ELR (cell line): Measurements from ENCODE around the gene SREBF1.
A peak's percentile ranks its signal among the peaks of the same experiment; 100 is the strongest.
"Not testable (repeated sequence)": the region's sequence is repeated elsewhere in the genome, so short reads cannot be mapped to it uniquely, and the experiment has no call there.

Experiments
- DNase-seq: peaks from one replicate; pipeline ENCODE4 v3.0.0-alpha.2; 2015; ENCODE audit warnings: low read depth

Gene SREBF1

DNA sequence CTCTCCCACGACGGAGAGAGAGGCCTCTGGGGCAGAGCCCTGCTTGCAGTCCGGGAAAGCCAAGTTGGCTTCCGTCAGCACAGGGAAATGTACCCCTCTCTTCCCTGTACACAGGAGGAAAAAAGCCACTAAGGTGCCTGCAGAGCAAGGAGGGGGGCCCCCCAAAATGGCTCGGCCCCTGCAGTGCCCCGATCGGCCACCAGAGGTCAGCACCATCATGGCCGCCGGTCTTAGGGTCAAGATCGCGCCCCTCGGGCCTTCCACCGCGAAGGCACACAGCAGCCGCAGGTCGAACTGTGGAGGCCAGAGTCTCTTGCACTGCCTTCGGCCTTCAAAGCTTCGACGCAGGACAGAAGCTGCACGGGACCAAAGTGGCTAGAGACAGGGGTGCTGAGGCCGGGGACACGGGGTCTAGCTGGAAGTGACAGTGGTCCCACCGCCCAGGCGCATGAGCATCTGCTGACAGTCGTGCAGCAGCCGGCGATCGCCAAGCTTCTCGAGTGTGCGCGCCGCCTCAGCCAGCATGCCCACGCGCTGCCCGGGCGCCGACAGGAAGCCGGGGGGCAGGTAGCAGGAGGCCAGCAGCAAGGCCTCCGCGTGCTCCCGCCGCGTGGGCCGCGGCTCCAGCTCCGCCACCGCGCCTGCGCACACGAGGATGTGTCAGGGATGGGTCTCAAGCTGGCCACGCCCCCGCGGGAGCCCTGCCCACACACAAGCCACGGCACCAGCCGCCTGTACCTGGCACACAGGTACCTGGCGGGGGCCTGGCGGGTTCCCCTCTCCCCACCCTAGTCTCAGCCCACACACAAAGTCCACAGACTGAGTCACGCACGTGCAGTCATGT, 24.4 kb downstream of the SREBF1 start:
- peak; percentile 62 for DNase-seq

DNA sequence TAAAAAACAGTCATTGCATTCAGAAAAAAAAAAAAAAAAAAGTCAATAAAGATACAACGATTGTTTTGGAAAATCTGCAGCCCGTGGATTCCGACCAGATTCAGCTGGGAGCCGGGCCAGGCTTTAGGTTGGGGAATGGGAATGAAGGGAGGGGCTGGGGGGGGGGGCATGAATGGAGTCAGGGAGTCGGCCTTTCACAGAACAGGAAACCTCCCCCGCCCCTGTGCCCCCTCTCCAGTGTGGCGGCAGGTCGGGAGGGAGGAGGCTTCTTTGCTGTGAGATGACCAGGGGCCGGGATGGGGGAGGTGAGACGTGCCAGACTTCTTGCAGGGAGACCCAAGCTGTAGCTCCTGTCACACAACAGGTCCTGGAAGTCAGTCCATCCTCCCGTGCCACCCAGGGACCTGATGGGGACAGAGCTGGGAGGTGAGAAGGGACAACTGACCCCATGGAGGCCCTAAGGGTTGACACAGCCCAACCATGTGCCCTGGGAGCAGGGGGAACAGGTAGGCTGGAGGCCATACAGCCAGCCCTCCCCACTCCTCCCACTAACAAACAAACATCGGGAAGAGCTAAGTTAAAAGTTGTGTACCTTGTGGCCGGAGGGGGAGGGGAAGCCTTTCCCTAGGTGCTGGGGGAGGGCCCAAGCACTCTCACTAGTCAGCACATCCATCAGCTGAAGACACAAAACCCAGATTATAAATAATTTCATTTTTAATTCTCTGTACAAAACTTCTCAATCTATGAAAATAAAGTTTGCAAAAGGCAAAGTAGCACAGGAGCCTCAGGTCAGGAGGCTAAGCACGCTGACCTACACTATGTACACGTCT, 25.2 kb downstream of the SREBF1 start:
- DNase-seq: no peak

DNA sequence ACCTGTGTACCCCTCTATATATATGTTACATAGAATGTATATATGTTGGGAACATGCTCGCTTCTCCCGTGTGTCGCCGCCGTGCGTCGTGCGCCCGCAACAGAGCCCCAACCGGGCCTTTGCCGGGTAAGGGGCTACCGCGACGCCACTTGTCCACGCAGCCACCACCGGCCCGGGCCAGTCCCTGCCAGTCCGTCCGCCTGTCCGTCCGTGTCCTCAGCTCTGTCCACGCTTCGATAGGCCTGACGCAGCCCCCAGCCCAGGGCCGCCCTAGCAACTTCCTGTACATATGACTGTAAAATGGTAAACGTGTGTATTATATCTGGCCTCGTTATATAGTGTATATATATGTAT, 25.9 kb downstream of the SREBF1 start:
- DNase-seq: no peak

GRCh38 chr17:17810084-17810894, 26.5 kb downstream of the SREBF1 start:
- DNase-seq: peak; percentile 22

GRCh38 chr17:17809531-17810083, 27.2 kb downstream of the SREBF1 start:
- no peak for DNase-seq

- no peak for DNase-seq
Observed at GRCh38 chr17:17808706-17809432, 27.9 kb downstream of the SREBF1 start.

GRCh38 chr17:17808200-17808599, 28.6 kb downstream of the SREBF1 start:
- DNase-seq: not testable (repeated sequence)

DNA sequence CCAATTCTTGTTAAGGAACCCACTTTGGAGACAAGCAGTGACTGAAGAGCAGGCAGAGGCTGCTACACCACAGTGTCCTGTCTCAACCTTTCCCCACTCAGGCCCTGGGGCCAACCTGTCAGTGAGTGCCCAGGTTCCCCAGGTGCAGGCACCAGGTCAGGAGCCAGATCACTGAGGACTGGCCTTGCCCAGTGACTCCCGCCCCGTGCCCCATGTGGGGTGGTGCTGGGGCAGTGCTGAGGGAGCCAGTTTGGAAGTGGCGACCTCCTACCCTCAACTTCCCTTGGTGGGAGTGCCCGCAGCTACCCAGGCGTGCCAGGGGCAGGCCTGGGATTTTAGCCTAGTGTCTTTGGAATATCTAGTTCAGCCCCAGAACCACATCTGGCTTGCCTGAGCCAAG, 29.3 kb downstream of the SREBF1 start:
- no peak for DNase-seq

- no peak for DNase-seq
Observed at GRCh38 chr17:17806611-17807274, 30.0 kb downstream of the SREBF1 start.

GRCh38 chr17:17806035-17806434, 30.8 kb downstream of the SREBF1 start:
- no peak for DNase-seq

DNA sequence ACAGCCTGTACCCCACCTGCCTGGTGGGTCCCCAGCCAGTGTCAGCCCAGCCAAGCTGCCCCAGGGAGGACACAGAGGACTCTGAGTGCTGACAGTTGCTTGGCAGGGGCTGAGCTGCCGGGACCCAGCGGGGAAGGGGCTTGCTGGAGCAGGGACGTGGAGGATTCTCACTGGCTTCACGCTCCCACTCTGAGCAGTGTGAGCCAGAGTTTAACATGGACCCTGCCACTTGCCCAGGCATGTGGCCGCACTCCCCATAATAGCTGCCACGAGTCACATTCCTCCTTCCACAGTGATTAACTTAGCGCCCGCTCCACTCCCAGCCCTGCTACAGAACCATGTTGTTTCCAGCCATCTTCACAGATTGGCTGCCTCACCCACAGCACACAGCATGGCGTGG, 31.2 kb downstream of the SREBF1 start:
- DNase-seq: no peak

- no peak for DNase-seq
Observed at GRCh38 chr17:17804007-17804406, 32.8 kb downstream of the SREBF1 start.

DNA sequence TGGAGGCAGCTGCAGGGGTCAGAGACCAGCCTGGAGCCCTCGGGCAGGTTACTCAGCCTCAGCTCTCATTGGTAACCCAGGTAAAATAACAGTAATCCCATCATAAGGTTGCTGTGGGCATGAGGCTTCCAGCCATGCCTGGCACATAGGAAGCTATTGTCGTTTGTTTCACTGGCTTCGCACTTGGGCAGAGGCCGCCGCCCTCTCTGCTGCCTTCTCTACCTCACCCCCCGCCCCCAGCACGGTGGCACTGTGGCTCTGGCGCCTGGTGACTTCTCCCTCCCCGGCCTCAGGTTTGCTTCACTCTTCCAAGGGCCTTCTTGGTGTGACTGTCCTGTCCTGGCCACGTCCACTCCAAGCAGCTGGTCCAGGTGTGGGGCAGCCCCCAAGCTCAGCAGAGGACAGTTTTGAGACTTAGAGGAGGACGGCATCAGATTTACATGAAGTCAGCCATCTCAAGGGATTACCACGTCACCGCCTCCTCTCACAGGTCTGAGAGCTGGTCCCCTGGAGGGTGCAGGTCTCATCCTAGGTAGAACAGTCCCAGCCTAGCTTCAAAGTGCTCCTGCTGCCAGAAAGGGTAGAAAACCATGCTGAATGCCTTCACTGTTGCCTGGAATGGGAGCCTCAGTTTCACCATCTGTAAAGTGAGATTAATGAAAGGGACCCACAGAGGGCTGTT, 34.8 kb downstream of the SREBF1 start:
- DNase-seq: no peak

DNA sequence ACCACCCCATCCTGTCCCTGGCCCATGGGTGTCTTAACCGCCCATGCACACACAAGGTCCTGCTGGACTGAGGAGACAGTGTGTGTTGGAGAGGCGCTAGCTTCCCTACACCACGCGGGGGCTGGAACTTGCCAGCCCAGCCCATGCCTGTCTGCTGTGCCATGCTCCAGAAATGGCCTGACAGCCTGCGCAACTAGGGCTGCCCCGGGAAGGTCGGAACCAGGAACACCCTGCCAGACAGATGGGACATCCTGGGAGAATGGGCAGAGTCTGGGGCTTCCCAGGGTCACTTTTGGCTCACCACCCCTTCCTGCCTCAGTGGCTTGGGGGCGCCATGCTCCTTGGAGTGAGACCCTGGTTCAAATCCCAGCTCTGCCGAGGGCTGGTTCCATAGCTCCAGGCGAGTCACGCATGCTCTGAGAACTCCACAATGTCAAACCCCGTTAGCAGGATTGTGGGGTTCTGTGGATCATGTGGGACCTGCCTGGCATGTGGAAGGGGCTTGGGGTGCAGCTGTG, 36.2 kb downstream of the SREBF1 start:
- DNase-seq: no peak

GRCh38 chr17:17798573-17799255, 38.1 kb downstream of the SREBF1 start:
- no peak for DNase-seq

GRCh38 chr17:17798010-17798556, 38.7 kb downstream of the SREBF1 start:
- no peak for DNase-seq

- DNase-seq: no peak
Observed at GRCh38 chr17:17797119-17797809, 39.5 kb downstream of the SREBF1 start.

DNA sequence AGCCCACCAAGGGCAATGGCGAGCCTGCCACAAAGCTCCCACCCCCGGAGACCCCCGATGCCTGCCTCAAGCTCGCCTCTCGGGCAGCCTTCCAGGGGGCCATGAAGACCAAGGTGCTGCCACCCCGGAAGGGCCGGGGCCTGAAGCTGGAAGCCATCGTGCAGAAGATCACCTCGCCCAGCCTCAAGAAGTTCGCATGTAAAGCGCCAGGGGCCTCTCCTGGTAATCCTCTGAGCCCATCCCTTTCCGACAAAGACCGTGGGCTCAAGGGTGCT, 40.1 kb downstream of the SREBF1 start:
- DNase-seq: no peak
